ENCODE results near the gene CDH4. TPM values are rescaled to one million over a fixed set of nuclear protein-coding genes. Genes with fewer than 3 reads are reported as not detected.
A peak's percentile ranks its signal among the peaks of the same experiment; 100 is the strongest.

The CDH4 gene
- total and polyA plus RNA-seq, 2 of the 4 experiments (the other 2 are of a cell fraction): 1.6 to 3.5 TPM

- dilution Hi-C loops (cut with HindIII; ENCODE audit: low sequenced_read_pairs, unreplicated experiment) (no loop called here), in situ Hi-C loops (cut with MboI; ENCODE audit: low sequenced_read_pairs) (no loop called here), intact Hi-C loops (cut with micrococcal nuclease) (no loop called here)
- Histone ChIP-seq H3K4me2 (ENCODE audit: low read depth, low read length) (no peak overlapping the region), H3K4me3 (ENCODE audit: insufficient read depth, low read depth, low read length) (no peak overlapping the region), H2AK9ac (replicated peaks; ENCODE audit: low read depth, low read length, poor library complexity) (no peak overlapping the region), H2BK15ac (ENCODE audit: low read depth, low read length) (no peak overlapping the region; the same call in 2 of the 3 replicates), H3K27me3 (ENCODE audit: control insufficient read depth, insufficient read depth, low read length) (no peaks in the 10 kb centered on the region), H3K23ac (ENCODE audit: low read depth, low read length) (no peak overlapping the region), H4K20me1 (ENCODE audit: insufficient read depth, low read length) (no peaks in the 10 kb centered on the region; the same call in 1 of the 2 replicates), H2AK5ac (ENCODE audit: low read depth, low read length) (0 out of 2 replicates have a peak overlapping the region, but pooled peaks have one; percentile 36), H3K36me3 (ENCODE audit: control insufficient read depth, insufficient read depth, low read length) (no peaks in the 10 kb centered on the region), H3K9me3 (ENCODE audit: control insufficient read depth, insufficient read depth, low read length) (no peaks in the 10 kb centered on the region), H4K91ac (ENCODE audit: insufficient read depth, low read depth, low read length) (no peak overlapping the region), H3K9ac (ENCODE audit: low read depth, low read length) (no peak overlapping the region), H3K18ac (ENCODE audit: low read depth, low read length) (no peak overlapping the region), H4K5ac (ENCODE audit: low read depth, low read length) (no peak overlapping the region), H3K4me1 (ENCODE audit: control insufficient read depth, insufficient read depth, low read length) (peaks cover 4% of the 10 kb centered on the region; the same call in 1 of the 2 replicates), H2BK20ac (ENCODE audit: low read depth, low read length) (no peak overlapping the region), H2BK120ac (ENCODE audit: low read depth, low read length) (no peak overlapping the region), H3K27ac (ENCODE audit: insufficient read depth, low read length) (no peak overlapping the region), H4K8ac (ENCODE audit: low read depth in 2 of 2, low read length in 2 of 2) (no peak overlapping the region), H3K9me1 (ENCODE audit: insufficient read depth, low read length) (no peaks in the 10 kb centered on the region; the same call in 1 of the 2 replicates), H2BK5ac (ENCODE audit: low read depth, low read length, poor library complexity, severe bottlenecking) (no peak overlapping the region), H3K4ac (ENCODE audit: low read depth, low read length) (no peak overlapping the region), H3K14ac (replicated peaks; ENCODE audit: low read depth, low read length) (no peak overlapping the region), H3K79me1 (ENCODE audit: low read depth in 1 of 2, low read length in 2 of 2) (no peaks in the 10 kb centered on the region; a peak in 1 of 4 replicates), H3K56ac (ENCODE audit: extremely low read depth, insufficient read depth, low read length) (no peak overlapping the region), H2AFZ (replicated peaks; ENCODE audit: low read length, poor library complexity) (no peak overlapping the region)
- WGBS, 2 experiments (ENCODE audit: extremely low coverage in 2 of 2, insufficient read length in 1 of 2): 92% methylated on average over 5 of the region's 14 CpGs; no CpG with 5 or more reads in 1 of the 2 experiments
- POLR2A ChIA-PET (ENCODE audit: unreplicated experiment): no interaction called here
- ATAC-seq (ENCODE audit: low read depth) (no peak), DNase-seq (no peak)
- no TSS peak for BruUV-seq (replicated peaks)
- TF ChIP-seq, protein P1, sequence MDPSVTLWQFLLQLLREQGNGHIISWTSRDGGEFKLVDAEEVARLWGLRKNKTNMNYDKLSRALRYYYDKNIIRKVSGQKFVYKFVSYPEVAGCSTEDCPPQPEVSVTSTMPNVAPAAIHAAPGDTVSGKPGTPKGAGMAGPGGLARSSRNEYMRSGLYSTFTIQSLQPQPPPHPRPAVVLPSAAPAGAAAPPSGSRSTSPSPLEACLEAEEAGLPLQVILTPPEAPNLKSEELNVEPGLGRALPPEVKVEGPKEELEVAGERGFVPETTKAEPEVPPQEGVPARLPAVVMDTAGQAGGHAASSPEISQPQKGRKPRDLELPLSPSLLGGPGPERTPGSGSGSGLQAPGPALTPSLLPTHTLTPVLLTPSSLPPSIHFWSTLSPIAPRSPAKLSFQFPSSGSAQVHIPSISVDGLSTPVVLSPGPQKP (IDR thresholded peaks at IDR 0.05; ENCODE audit: borderline replicate concordance, low read depth, low read length): no peak
- no peak for TF ChIP-seq CEBPB (IDR thresholded peaks at IDR 0.05; ENCODE audit: low read depth, low read length)
- TF ChIP-seq RAD21 (IDR thresholded peaks at IDR 0.05; ENCODE audit: low read length): no peak
- TF ChIP-seq SMC3 (IDR thresholded peaks at IDR 0.05; ENCODE audit: low read depth, low read length): no peak
- no peak for TF ChIP-seq BHLHE40 (IDR thresholded peaks at IDR 0.05; ENCODE audit: low read depth, low read length)
- TF ChIP-seq NFE2L2 (IDR thresholded peaks at IDR 0.05; ENCODE audit: low read depth, low read length): no peak
- no peak for TF ChIP-seq RCOR1 (IDR thresholded peaks at IDR 0.05; ENCODE audit: insufficient replicate concordance, low read length)
- TF ChIP-seq MAFK (IDR thresholded peaks at IDR 0.05; ENCODE audit: low read depth, low read length): no peak
- TF ChIP-seq POLR2A (IDR thresholded peaks at IDR 0.05; ENCODE audit: low read depth, low read length): no peak
- no peak for TF ChIP-seq MXI1 (IDR thresholded peaks at IDR 0.05; ENCODE audit: borderline replicate concordance, low read depth, low read length)
- TF ChIP-seq CTCF (conservative IDR thresholded peaks at IDR 0.05; ENCODE audit: low read depth, low read length): no peak
- TF ChIP-seq MAZ (IDR thresholded peaks at IDR 0.05; ENCODE audit: borderline replicate concordance, low read depth, low read length): no peak
- no peak for TF ChIP-seq RFX5 (IDR thresholded peaks at IDR 0.05; ENCODE audit: low read depth, low read length)
- CTCF ChIA-PET: no interaction called here
Observed at GRCh38 chr20:61520076-61520892, 268.2 kb downstream of the CDH4 start.

All from IMR-90 (cell line).